ENCODE results near the gene STH. TPM values are rescaled to one million over a fixed set of nuclear protein-coding genes. Genes with fewer than 3 reads are reported as not detected.
"Not testable (repeated sequence)": the region's sequence is repeated elsewhere in the genome, so short reads cannot be mapped to it uniquely, and the experiment has no call there.

The STH gene
- total and polyA plus RNA-seq, 4 donors = not detected

DNA sequence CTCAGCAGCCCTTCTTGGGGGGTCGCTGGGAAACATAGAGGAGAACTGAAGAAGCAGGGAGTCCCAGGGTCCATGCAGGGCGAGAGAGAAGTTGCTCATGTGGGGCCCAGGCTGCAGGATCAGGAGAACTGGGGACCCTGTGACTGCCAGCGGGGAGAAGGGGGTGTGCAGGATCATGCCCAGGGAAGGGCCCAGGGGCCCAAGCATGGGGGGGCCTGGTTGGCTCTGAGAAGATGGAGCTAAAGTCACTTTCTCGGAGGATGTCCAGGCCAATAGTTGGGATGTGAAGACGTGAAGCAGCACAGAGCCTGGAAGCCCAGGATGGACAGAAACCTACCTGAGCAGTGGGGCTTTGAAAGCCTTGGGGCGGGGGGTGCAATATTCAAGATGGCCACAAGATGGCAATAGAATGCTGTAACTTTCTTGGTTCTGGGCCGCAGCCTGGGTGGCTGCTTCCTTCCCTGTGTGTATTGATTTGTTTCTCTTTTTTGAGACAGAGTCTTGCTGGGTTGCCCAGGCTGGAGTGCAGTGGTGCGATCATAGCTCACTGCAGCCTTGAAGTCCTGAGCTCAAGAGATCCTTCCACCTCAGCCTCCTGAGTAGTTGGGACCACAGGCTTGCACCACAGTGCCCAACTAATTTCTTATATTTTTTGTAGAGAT lies 3.4 kb downstream of the STH start:
- Histone ChIP-seq H3K4me1 (ENCODE audit: control insufficient read depth in 1 of 2, insufficient read depth in 2 of 2, low read length in 2 of 2) (no peaks in the 10 kb centered on the region), H3K4me3 (ENCODE audit: low read length in 2 of 2) (no peak overlapping the region), H3K27ac (ENCODE audit: low read depth in 1 of 2, low read length in 2 of 2) (no peak overlapping the region), H3K36me3 (ENCODE audit: control insufficient read depth in 1 of 2, insufficient read depth in 2 of 2, low read length in 1 of 2) (no peaks in the 10 kb centered on the region), H3K9me3 (ENCODE audit: control insufficient read depth, low read length) (no peaks in the 10 kb centered on the region), H3K27me3 (ENCODE audit: control insufficient read depth in 1 of 2, insufficient read depth in 2 of 2, low read length in 1 of 2) (no peaks in the 10 kb centered on the region)
- intact Hi-C loops (cut with DNase I) = loop anchor here in 1 of 2 donors (1.0 kb wide), 1 partner anchor 211 kb away; no protein-coding TSS in a partner anchor
- WGBS, 2 donors = 24 to 25% methylated on average over 8 of the region's 8 CpGs
- DNase-seq (peak; percentile 67 to 83), ATAC-seq (ENCODE audit: low FRiP score) (peak; percentile 88)

DNA sequence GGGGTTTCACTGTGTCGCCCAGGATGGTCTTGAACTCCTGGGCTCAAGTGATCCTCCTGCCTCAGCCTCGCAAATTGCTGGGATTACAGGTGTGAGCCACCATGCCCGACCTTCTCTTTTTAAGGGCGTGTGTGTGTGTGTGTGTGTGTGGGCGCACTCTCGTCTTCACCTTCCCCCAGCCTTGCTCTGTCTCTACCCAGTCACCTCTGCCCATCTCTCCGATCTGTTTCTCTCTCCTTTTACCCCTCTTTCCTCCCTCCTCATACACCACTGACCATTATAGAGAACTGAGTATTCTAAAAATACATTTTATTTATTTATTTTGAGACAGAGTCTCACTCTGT lies 3.9 kb downstream of the STH start:
- no peak overlapping the region for H3K27ac ChIP-seq (ENCODE audit: low read depth in 1 of 2, low read length in 2 of 2)
- H3K9me3 ChIP-seq (ENCODE audit: control insufficient read depth, low read length) = no peaks in the 10 kb centered on the region
- ATAC-seq (ENCODE audit: low FRiP score) = no peak
- H3K4me3 ChIP-seq (ENCODE audit: low read length in 2 of 2) = no peak overlapping the region
- WGBS, 2 donors = 63 to 68% methylated on average over 7 of the region's 7 CpGs
- H3K4me1 ChIP-seq (ENCODE audit: control insufficient read depth in 1 of 2, insufficient read depth in 2 of 2, low read length in 2 of 2) = no peaks in the 10 kb centered on the region
- H3K36me3 ChIP-seq (ENCODE audit: control insufficient read depth in 1 of 2, insufficient read depth in 2 of 2, low read length in 1 of 2) = no peaks in the 10 kb centered on the region
- DNase-seq = no peak
- intact Hi-C loops (cut with DNase I) = loop anchor here in 1 of 2 donors (1.0 kb wide), 1 partner anchor 210 kb away; no protein-coding TSS in a partner anchor
- H3K27me3 ChIP-seq (ENCODE audit: control insufficient read depth in 1 of 2, insufficient read depth in 2 of 2, low read length in 1 of 2) = no peaks in the 10 kb centered on the region

DNA sequence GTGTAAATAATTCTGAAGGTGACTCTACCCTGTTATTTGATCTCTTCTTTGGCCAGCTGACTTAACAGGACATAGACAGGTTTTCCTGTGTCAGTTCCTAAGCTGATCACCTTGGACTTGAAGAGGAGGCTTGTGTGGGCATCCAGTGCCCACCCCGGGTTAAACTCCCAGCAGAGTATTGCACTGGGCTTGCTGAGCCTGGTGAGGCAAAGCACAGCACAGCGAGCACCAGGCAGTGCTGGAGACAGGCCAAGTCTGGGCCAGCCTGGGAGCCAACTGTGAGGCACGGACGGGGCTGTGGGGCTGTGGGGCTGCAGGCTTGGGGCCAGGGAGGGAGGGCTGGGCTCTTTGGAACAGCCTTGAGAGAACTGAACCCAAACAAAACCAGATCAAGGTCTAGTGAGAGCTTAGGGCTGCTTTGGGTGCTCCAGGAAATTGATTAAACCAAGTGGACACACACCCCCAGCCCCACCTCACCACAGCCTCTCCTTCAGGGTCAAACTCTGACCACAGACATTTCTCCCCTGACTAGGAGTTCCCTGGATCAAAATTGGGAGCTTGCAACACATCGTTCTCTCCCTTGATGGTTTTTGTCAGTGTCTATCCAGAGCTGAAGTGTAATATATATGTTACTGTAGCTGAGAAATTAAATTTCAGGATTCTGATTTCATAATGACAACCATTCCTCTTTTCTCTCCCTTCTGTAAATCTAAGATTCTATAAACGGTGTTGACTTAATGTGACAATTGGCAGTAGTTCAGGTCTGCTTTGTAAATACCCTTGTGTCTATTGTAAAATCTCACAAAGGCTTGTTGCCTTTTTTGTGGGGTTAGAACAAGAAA lies 5.1 kb downstream of the STH start:
- WGBS, 2 donors = 8 to 10% methylated on average over 6 of the region's 6 CpGs
- no peaks in the 10 kb centered on the region for H3K27me3 ChIP-seq (ENCODE audit: control insufficient read depth in 1 of 2, insufficient read depth in 2 of 2, low read length in 1 of 2)
- intact Hi-C loops (cut with DNase I) = no loop called here
- no peaks in the 10 kb centered on the region for H3K9me3 ChIP-seq (ENCODE audit: control insufficient read depth, low read length)
- H3K4me3 ChIP-seq (ENCODE audit: low read length in 2 of 2) = no peak overlapping the region
- DNase-seq = no peak
- H3K27ac ChIP-seq (ENCODE audit: low read depth in 1 of 2, low read length in 2 of 2) = no peak overlapping the region
- H3K4me1 ChIP-seq (ENCODE audit: control insufficient read depth in 1 of 2, insufficient read depth in 2 of 2, low read length in 2 of 2) = no peaks in the 10 kb centered on the region
- no peaks in the 10 kb centered on the region for H3K36me3 ChIP-seq (ENCODE audit: control insufficient read depth in 1 of 2, insufficient read depth in 2 of 2, low read length in 1 of 2)
- ATAC-seq (ENCODE audit: low FRiP score) = no peak

DNA sequence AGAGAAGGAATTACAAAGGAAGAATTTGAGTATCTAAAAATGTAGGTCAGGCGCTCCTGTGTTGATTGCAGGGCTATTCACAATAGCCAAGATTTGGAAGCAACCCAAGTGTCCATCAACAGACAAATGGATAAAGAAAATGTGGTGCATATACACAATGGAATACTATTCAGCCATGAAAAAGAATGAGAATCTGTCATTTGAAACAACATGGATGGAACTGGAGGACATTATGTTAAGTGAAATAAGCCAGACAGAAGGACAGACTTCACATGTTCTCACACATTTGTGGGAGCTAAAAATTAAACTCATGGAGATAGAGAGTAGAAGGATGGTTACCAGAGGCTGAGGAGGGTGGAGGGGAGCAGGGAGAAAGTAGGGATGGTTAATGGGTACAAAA lies 7.0 kb downstream of the STH start:
- intact Hi-C loops (cut with DNase I); H3K27ac ChIP-seq (ENCODE audit: low read depth in 1 of 2, low read length in 2 of 2); H3K36me3 ChIP-seq (ENCODE audit: control insufficient read depth in 1 of 2, insufficient read depth in 2 of 2, low read length in 1 of 2); H3K4me3 ChIP-seq (ENCODE audit: low read length in 2 of 2); H3K27me3 ChIP-seq (ENCODE audit: control insufficient read depth in 1 of 2, insufficient read depth in 2 of 2, low read length in 1 of 2); ATAC-seq (ENCODE audit: low FRiP score); H3K9me3 ChIP-seq (ENCODE audit: control insufficient read depth, low read length); DNase-seq; H3K4me1 ChIP-seq (ENCODE audit: control insufficient read depth in 1 of 2, insufficient read depth in 2 of 2, low read length in 2 of 2): not testable (repeated sequence)
- WGBS, 2 donors = 98 to 100% methylated on average over 1 of the region's 1 CpG

DNA sequence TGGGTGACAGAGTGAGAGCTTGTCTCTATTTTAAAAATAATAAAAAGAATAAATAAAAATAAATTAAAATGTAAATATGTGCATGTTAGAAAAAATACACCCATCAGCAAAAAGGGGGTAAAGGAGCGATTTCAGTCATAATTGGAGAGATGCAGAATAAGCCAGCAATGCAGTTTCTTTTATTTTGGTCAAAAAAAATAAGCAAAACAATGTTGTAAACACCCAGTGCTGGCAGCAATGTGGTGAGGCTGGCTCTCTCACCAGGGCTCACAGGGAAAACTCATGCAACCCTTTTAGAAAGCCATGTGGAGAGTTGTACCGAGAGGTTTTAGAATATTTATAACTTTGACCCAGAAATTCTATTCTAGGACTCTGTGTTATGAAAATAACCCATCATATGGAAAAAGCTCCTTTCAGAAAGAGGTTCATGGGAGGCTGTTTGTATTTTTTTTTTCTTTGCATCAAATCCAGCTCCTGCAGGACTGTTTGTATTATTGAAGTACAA lies 8.5 kb downstream of the STH start:
- H3K36me3 ChIP-seq (ENCODE audit: control insufficient read depth in 1 of 2, insufficient read depth in 2 of 2, low read length in 1 of 2) = no peaks in the 10 kb centered on the region
- H3K27me3 ChIP-seq (ENCODE audit: control insufficient read depth in 1 of 2, insufficient read depth in 2 of 2, low read length in 1 of 2) = no peaks in the 10 kb centered on the region
- intact Hi-C loops (cut with DNase I) = no loop called here
- no peak overlapping the region for H3K27ac ChIP-seq (ENCODE audit: low read depth in 1 of 2, low read length in 2 of 2)
- WGBS, 2 donors = 44 to 48% methylated on average over 2 of the region's 2 CpGs
- DNase-seq (no peak), ATAC-seq (ENCODE audit: low FRiP score) (no peak)
- no peaks in the 10 kb centered on the region for H3K4me1 ChIP-seq (ENCODE audit: control insufficient read depth in 1 of 2, insufficient read depth in 2 of 2, low read length in 2 of 2)
- H3K4me3 ChIP-seq (ENCODE audit: low read length in 2 of 2) = no peak overlapping the region
- no peaks in the 10 kb centered on the region for H3K9me3 ChIP-seq (ENCODE audit: control insufficient read depth, low read length)

DNA sequence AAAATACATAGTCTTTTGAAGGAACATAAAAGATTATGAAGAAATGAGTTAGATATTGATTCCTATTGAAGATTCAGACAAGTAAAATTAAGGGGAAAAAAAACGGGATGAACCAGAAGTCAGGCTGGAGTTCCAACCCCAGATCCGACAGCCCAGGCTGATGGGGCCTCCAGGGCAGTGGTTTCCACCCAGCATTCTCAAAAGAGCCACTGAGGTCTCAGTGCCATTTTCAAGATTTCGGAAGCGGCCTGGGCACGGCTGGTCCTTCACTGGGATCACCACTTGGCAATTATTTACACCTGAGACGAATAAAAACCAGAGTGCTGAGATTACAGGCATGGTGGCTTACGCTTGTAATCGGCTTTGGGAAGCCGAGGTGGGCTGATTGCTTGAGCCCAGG lies 9.5 kb downstream of the STH start:
- Histone ChIP-seq H3K4me3 (ENCODE audit: low read length in 2 of 2) (no peak overlapping the region), H3K27ac (ENCODE audit: low read depth in 1 of 2, low read length in 2 of 2) (no peak overlapping the region), H3K9me3 (ENCODE audit: control insufficient read depth, low read length) (no peaks in the 10 kb centered on the region), H3K36me3 (ENCODE audit: control insufficient read depth in 1 of 2, insufficient read depth in 2 of 2, low read length in 1 of 2) (no peaks in the 10 kb centered on the region), H3K4me1 (ENCODE audit: control insufficient read depth in 1 of 2, insufficient read depth in 2 of 2, low read length in 2 of 2) (no peaks in the 10 kb centered on the region), H3K27me3 (ENCODE audit: control insufficient read depth in 1 of 2, insufficient read depth in 2 of 2, low read length in 1 of 2) (no peaks in the 10 kb centered on the region)
- no peak for DNase-seq
- no peak for ATAC-seq (ENCODE audit: low FRiP score)
- intact Hi-C loops (cut with DNase I) = no loop called here
- WGBS, 2 donors = 94% methylated on average over 9 of the region's 9 CpGs

DNA sequence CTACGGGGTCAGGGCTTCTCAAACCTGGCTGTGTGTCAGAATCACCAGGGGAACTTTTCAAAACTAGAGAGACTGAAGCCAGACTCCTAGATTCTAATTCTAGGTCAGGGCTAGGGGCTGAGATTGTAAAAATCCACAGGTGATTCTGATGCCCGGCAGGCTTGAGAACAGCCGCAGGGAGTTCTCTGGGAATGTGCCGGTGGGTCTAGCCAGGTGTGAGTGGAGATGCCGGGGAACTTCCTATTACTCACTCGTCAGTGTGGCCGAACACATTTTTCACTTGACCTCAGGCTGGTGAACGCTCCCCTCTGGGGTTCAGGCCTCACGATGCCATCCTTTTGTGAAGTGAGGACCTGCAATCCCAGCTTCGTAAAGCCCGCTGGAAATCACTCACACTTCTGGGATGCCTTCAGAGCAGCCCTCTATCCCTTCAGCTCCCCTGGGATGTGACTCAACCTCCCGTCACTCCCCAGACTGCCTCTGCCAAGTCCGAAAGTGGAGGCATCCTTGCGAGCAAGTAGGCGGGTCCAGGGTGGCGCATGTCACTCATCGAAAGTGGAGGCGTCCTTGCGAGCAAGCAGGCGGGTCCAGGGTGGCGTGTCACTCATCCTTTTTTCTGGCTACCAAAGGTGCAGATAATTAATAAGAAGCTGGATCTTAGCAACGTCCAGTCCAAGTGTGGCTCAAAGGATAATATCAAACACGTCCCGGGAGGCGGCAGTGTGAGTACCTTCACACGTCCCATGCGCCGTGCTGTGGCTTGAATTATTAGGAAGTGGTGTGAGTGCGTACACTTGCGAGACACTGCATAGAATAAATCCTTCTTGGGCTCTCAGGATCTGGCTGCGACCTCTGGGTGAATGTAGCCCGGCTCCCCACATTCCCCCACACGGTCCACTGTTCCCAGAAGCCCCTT lies 10.9 kb downstream of the STH start:
- intact Hi-C loops (cut with DNase I) = no loop called here
- DNase-seq (peak in 1 of 2 donors; percentile 77), ATAC-seq (ENCODE audit: low FRiP score) (no peak)
- H3K36me3 ChIP-seq (ENCODE audit: control insufficient read depth in 1 of 2, insufficient read depth in 2 of 2, low read length in 1 of 2) = no peaks in the 10 kb centered on the region
- no peaks in the 10 kb centered on the region for H3K4me1 ChIP-seq (ENCODE audit: control insufficient read depth in 1 of 2, insufficient read depth in 2 of 2, low read length in 2 of 2)
- H3K4me3 ChIP-seq (ENCODE audit: low read length in 2 of 2) = no peak overlapping the region
- H3K27ac ChIP-seq (ENCODE audit: low read depth in 1 of 2, low read length in 2 of 2) = no peak overlapping the region
- H3K9me3 ChIP-seq (ENCODE audit: control insufficient read depth, low read length) = no peaks in the 10 kb centered on the region
- 83% methylated on average over 33 of the region's 33 CpGs for WGBS, 2 donors
- no peaks in the 10 kb centered on the region for H3K27me3 ChIP-seq (ENCODE audit: control insufficient read depth in 1 of 2, insufficient read depth in 2 of 2, low read length in 1 of 2)

DNA sequence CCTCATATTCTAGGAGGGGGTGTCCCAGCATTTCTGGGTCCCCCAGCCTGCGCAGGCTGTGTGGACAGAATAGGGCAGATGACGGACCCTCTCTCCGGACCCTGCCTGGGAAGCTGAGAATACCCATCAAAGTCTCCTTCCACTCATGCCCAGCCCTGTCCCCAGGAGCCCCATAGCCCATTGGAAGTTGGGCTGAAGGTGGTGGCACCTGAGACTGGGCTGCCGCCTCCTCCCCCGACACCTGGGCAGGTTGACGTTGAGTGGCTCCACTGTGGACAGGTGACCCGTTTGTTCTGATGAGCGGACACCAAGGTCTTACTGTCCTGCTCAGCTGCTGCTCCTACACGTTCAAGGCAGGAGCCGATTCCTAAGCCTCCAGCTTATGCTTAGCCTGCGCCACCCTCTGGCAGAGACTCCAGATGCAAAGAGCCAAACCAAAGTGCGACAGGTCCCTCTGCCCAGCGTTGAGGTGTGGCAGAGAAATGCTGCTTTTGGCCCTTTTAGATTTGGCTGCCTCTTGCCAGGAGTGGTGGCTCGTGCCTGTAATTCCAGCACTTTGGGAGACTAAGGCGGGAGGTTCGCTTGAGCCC lies 11.6 kb downstream of the STH start:
- H3K27me3 ChIP-seq (ENCODE audit: control insufficient read depth in 1 of 2, insufficient read depth in 2 of 2, low read length in 1 of 2) = no peaks in the 10 kb centered on the region
- ATAC-seq (ENCODE audit: low FRiP score) (no peak), DNase-seq (peak in 1 of 2 donors; percentile 51)
- no peaks in the 10 kb centered on the region for H3K4me1 ChIP-seq (ENCODE audit: control insufficient read depth in 1 of 2, insufficient read depth in 2 of 2, low read length in 2 of 2)
- H3K27ac ChIP-seq (ENCODE audit: low read depth in 1 of 2, low read length in 2 of 2) = no peak overlapping the region
- H3K4me3 ChIP-seq (ENCODE audit: low read length in 2 of 2) = no peak overlapping the region
- H3K36me3 ChIP-seq (ENCODE audit: control insufficient read depth in 1 of 2, insufficient read depth in 2 of 2, low read length in 1 of 2) = no peaks in the 10 kb centered on the region
- 83 to 84% methylated on average over 16 of the region's 16 CpGs for WGBS, 2 donors
- no peaks in the 10 kb centered on the region for H3K9me3 ChIP-seq (ENCODE audit: control insufficient read depth, low read length)
- intact Hi-C loops (cut with DNase I) = no loop called here

All from aorta (tissue), 5 donors.